HG02938 (cell line): Measurements from ENCODE around the gene DEFB125.
"Not testable (repeated sequence)": the region's sequence is repeated elsewhere in the genome, so short reads cannot be mapped to it uniquely, and the experiment has no call there.

Experiments
- ATAC-seq: cut with Tn5 transposase; IDR thresholded peaks from one replicate; pipeline ENCODE4 v1.9.1; 2021; ENCODE audit warnings: mild to moderate bottlenecking, moderate library complexity; ENCODE audit not compliant: unreplicated experiment

The DEFB125 gene, protein sequence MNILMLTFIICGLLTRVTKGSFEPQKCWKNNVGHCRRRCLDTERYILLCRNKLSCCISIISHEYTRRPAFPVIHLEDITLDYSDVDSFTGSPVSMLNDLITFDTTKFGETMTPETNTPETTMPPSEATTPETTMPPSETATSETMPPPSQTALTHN

DNA sequence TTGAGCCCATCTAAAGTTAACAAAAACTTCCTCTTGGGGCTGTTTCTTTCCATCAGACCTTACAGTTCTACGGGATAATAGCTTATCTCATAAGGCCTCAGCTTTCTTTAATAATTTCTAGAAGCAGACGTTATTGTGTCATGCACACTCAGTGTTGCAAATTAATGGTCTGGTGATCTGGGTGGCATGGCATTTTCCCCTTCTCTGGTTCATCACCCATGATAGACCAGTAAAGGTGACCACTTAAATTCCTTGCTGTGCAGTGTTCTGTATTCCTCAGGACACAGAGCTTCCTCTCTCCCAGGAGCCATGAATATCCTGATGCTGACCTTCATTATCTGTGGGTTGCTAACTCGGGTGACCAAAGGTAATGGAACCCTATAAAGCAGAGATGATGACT, at the start of gene DEFB125:
Gene DEFB125, plus strand, starts transcription at position 272 of the 400 bp plus-strand sequence. Its CDS starts 38 bp downstream, at position 310.
- ATAC-seq = no peak

DNA sequence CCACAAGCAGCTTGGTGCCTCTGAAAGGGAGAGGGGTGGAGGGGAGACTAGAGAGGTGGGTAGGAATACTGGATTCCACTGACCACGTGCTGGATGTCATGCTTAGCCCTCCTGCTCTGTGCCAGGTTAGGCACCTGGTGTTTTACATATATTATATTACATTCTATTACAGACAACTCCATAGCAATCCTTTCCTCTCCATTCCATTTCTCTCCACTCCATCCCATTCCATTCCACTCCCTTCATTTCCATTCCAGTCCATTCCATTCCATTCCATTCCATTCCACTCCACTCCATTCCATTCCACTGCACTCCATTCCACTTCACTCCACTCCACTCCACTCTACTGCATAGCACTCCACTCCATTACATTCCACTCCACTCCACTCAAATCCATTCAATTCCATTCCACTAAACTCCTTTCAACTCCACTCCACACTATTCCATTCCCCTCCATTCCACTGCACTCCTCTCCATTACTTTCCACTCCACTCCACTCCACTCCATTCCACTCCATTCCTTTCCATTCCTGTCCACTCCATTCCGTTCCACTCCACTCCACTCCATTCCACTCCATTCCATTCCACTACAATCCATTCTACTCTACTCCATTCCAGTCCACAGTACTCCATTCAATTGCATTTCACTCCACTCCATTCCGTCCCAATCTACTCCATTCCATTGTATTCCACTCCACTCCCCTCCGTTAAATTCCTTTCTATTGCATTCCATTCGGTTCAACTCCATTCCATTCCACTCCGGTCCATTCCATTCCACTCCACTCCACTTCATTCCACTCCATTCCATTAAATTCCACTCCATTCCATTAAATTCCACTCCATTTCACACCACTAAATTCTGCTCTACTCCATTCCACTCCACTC, 27.2 kb upstream of the DEFB125 start:
- no peak for ATAC-seq

DNA sequence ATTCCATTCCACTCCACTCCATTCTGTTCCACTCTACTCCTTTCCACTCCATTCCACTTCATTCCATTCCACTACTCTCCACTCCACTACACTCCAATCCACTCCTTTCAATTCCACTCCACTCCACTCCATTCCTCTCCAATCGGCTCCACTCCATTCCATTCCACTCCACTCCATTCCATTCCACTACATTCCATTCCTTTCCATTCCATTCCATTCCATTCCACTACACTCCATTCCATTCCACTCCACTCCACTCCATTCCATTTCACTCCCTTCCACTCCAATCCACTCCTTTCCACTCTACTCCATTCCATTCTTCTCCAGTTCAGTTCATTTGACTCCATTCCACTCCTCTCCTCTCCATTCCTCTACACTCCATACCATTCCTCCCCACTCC, 26.2 kb upstream of the DEFB125 start:
- ATAC-seq = no peak

DNA sequence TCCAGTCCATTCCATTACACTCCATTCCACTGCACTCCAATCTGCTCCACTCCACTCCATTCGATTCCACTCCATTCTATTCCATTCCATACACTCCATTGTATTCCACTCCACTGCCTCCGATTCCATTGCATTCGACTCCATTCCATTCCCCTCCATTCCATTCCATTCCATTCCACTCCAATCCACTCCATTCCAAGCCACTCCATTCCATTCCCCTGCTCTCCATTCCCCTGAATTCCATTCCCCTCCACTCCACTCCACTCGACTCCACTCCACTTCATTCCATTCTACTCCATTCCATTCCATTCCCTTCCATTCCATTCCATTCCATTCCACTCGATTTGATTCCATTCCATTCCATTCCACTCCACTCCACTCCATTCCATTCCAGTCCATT, 25.7 kb upstream of the DEFB125 start:
- no peak for ATAC-seq

DNA sequence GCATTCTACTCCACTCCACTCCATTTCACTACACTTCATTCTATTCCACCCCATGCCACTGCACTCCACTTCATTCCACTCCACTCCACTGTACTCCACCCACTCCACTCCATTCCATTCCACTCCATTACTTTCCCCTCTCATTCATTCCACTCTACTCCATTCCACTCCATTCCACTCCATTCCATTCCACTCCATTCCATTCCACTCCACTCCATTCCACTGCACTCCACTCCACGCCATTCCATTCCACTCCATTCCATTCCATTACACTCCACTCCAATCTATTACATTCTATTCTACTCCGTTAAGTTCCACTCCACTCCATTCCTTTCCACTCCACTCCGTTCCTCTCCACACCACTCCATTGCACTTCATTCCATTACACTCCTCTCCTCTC, 25.0 kb upstream of the DEFB125 start:
- ATAC-seq = no peak

DNA sequence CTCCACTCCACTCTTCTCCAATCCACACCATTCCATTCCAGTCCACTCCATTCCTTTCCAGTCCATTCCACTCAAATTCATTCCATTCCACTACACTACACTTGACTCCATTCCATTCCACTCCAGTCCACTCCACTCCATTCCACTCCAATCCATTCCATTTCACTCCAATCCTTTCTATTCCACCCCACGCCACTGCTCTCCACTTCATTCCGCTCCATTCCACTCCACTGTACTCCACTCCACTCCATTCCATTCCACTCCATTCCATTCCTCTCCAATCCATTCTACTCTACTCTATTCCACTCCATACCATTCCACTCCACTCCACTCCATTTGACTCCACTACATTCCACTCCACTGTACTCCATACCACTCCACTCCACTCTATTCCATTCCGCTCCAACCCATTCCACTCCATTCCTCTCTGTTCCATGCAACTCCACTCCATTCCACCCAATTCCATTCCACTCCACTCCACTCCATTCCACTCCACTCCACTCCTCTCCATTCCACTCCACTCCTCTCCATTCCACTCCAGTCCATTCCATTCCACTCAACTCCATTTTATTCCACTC, 23.4 kb upstream of the DEFB125 start:
- ATAC-seq = no peak

DNA sequence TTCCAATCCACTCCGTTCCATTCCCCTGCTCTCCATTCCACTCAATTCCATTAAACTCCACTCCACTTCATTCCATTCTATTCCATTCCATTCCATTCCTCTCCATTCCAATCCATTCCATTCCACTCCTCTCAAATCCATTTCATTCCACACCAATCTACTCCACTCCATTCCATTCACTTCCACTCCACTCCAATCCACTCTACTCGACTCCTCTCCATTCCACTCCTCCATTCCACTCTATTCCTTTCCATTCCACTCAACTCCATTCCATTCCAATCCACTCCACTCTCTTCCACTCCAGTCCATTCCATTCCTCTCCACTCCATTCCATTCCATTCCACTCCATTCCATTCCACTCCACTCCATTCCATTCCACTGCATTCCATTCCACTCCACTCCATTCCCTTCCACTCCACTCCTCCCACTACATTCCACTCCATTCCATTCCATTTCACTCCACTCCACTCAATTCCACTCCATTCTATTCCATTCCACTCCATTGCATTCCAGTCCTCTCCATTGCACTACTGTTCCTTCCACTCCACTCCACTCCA, 22.6 kb upstream of the DEFB125 start:
- no peak for ATAC-seq

DNA sequence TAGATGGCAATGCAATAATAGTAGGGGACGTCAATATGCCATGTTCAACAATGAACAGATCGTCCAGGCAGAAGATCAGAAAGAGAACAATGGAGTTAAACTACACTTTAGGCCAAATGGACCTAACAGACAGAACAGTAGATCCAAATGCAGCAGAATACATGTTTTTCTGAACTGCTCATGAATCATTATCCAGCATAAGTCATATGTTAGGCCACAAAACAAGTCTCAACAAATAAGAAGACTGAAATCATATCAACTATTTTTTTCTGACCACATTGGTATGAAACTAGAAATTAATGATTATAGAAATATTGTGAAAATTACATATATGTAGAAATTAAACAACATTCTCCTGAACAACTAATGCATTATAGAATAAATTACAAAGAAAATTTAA, 10.2 kb upstream of the DEFB125 start:
- no peak for ATAC-seq

DNA sequence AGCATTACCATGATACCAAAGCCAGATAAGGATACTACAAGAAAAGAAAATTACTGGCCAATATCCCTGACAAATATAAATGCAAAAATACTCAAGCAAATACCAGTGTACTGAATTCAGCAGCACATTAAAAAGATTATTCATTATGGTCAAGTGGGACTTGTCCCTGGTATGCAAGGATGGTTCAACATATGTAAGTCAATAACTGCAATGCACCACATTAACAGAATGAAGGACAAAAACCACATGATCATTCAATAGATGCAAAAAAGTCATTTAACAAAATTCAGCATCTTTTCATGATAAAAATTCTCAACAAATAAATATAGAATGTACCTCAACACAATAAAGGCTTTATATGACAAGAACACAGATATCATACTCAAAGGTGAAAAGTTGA, 9.1 kb upstream of the DEFB125 start:
- ATAC-seq = no peak

DNA sequence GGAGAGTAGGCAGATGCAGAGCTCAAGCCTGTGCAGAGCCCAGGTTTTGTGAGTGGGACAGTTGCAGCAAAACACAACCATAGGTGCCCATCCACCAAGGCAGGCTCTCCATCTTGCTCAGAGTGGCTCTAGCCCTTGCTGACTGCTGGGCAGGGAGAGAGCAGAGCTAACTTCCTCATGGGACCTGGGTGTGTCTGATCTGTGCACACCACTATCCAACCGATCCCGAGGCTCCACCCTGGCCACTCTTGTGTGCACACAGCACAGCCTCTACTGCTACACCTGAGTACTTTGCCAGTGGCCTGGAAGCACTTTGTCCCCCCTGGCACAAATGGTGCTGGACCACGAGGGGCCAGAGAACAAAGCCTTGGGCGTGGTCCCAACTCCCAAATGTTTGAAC, 7.9 kb upstream of the DEFB125 start:
- ATAC-seq = no peak

DNA sequence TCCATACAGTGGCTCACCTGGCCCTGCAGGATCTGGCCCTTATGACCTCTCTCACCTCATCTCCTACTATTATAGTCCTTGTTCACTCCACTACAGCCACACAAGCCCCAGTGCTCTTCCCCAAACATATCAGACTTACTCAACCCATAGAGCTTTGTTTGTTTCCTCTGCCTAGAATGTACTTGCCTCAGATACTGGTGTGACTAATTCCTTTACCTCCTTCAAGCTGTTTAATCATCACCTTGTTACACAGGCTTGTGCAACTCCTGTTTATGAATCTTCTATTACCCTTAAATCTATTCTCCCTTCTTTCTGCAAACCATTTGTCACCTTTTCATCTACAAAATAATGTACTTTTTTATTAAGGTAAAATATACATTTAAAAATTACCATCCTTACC, 3.2 kb downstream of the DEFB125 start:
- no peak for ATAC-seq

DNA sequence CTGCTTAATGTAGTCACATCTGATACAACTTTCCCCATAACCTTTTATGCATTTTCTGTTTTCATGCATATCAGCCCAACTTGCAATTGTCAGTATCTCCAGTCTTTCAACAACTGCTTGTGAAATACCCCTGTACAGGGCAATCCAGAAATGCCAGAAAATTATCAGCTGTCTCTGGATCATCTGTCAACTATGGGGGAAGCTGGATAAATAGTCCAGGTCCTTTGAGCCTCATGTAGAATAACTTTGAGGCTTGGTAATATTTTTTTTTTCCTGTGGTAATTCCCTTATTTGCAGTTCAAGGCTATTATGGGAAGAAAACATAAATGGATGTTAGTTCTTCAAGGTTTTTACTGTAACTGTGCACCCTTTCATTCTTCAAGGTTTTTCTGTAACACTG, 6.2 kb downstream of the DEFB125 start:
- no peak for ATAC-seq

DNA sequence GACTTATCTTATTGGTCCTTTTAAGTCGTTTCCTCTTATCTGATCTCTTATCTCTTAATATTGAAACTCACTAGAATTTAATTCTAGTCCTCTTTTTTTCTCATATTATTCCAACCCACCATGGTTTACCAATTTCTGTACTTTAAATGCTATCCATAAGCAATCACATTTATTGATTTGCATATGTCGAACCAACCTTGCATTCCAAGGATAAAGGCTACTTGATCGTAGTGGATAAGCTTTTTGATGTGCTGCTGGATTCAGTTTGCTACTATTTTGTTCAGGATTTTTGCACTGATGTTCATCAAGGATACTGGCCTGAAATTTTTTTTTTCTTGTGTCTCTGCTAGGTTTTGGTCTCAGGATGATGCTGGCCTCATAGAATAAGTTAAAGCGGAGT, 7.7 kb downstream of the DEFB125 start:
- ATAC-seq = no peak

DNA sequence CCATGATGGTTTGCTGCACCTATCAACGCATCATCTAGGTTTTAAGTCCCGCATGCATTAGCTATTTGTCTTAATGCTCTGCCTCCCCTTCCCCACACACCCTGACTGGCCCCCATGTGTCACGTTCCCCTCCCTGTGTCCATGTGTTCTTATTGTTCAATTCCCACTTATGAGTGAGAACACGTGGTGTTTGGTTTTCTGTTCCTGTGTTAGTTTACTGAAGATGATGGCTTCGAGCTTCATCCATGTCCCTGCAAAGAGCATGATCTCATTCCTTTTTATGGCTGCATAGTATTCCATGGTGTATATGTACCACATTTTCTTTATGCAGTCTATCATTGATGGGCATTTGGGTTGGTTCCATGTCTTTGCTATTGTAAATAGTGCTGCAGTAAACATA, 10.2 kb downstream of the DEFB125 start:
- ATAC-seq = not testable (repeated sequence)

DNA sequence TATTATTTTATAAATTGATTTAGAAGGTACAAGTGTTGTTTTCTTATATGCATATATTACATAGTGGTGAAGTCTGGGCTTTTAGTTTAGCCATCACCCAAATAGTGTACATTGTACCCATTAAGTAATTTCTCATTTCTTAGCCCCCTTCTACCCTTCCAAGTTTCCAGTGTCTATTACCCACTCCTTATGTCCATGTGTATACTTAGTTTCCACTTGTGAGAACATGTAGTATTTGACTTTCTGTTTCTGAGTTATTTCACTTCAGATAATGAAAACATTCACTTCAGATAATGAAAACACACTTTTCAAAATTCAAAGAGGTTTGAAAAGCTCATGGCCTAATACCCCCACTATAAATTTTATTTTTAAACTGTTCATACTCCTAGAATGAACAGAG, 14.5 kb downstream of the DEFB125 start:
- ATAC-seq = no peak

DNA sequence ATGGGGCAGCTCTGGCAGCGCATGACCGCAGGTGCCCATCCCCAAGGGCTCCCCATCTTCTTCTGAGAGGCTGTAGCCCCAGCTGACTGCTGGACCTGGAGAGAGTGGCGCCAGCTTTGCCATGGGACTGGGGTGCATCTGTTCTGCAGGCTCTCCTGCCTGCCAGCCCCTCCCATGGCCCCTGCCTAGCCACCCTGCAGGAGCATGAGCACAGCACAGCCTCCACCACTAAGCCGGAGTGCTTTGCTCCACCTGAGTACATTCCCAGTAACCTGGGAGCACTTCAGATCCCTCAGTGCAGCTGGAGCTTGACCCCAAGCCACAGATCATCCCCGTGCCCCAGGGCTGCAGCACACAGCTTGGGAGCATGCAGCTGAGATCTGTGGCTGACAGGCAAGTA, 16.0 kb downstream of the DEFB125 start:
- no peak for ATAC-seq

DNA sequence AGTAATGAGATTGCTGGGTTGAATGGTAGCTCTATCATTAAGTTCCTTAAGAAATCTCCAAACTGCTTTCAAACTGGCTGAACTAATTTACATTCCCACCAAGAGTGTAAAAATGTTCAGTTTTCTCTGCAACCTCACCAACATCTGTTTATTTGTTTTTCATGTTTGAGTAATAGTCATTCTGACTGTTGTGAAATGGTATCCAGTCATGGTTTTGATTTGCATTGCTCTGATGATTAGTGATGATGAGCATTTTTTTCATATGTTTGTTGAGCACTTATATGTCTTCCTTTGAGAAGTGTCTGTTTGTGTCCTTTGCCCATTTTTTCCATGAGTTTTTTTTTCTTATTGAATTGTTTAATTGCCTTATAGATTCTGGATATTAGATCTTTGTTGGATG, 24.9 kb downstream of the DEFB125 start:
- ATAC-seq = no peak

DNA sequence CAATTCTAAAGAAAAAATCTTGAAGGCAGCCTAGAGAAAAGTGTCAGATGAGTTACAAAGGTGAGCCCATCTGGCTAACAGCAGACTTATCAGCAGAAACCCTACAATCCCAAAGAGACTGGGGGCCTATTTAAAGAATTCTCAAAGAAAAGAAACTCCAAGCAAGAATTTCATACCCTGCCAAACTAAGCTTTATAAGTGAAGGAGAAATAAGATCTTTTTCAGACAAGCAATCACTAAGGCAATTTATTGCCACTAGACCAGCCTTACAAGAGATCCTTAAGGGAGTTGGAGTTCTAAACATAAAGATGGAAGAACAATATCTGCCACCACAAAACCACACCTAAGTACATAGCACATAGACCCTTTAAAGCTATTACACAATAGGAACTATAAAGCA, 30.0 kb downstream of the DEFB125 start:
- ATAC-seq = no peak

DNA sequence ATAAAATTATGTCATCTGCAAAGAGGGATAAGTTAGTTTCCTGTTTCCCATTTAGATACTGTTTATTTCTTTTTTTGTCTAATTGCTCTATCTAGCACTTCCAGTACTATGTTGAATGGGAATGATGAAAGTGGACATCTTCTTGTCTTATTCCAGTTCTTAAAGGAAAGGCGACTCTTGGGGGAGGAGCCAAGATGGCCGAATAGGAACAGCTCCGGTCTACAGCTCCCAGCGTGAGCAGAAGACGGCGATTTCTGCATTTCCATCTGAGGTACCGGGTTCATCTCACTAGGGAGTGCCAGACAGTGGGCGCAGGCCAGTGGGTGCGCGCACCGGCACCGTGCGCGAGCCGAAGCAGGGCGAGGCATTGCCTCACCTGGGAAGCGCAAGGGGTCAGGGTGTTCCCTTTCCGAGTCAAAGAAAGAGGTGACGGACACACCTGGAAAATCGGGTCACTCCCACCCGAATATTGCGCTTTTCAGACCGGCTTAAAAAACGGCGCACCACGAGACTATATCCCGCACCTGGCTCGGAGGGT, 42.4 kb downstream of the DEFB125 start:
- not testable (repeated sequence) for ATAC-seq

DNA sequence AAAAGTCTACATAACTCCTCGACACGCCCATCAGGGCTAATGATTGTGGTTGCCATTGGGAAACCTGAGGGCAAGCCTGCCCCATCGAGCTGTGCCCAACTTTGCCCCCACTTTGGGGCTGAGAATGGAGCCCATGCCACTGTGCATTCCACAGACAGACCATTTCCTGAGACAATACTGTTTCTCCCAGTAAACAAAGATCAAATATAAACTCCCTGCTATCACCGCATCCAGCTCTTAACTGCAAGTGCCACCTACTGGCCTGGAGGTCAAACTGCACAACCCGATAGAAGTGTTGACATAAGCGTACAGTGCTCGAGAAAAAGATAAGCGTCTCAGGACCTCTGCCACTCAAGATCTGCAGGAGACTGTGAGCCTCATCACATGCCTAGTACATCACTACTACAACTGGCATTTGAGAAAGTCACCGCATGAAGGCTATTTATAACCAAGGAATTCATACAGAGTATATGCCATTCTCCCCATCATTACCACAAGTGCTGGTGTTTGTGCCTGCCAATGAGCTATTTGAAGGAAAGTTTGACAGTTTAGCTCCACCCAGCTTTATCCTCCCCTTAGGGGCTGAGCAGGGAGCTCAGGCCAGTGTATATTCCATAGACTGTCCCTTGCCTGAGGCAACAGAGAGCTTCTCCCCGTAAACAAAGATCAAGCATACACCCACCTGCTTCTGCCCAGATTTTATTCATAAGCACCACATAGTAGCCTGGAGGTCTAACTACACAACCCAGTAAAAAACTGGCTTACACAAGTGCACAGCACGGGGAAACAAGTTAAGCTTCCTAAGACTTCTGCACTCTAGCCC, 50.4 kb downstream of the DEFB125 start:
- ATAC-seq = no peak

DNA sequence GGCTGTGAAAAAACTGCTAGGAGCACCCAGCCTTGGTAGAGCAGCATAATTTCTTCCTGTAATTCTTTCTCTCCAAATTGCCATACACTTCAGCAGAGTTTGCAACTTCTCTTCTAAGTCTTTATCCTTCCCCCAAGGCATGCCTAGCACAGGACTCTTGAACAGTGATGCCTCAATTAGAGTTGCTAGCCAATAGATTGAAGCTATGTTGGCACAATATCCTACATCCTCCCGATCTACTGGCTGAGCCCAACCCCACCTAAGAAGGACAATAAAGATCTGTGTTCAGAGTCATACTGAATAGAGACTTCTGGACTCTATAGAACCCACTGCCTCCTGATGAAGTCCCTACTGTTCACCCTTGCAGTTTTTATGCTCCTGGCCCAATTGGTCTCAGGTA, 54.8 kb downstream of the DEFB125 start, which contains the start of gene DEFB126:
Gene DEFB126, plus strand, starts transcription at position 301 of the 400 bp plus-strand sequence. Its CDS starts 39 bp downstream, at position 340.
- ATAC-seq = no peak
